ENCODE measurements around the gene UBAC1.

DNA sequence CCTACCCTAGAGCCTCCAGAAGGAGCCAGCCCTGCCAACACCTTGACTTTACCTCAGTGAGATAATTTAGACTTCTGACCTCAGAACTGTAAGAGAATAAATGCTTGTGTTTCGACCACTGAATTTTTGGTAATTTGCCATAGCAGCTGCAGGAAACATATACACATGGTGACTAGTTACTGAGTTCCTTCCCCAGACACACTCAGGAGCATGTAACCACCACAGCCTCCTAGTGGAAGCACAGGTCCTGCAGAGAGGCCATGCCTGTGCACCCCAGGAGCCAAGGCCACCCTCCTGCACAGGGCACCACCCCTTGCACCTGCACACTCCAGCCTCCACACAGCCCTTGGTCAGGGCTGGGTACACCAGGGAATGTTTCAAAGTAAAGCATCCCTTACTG is 46.3 kb downstream of the UBAC1 start:
- TF ChIP-seq POLR2A (IDR thresholded peaks at IDR 0.05) (no peak), POLR2AphosphoS5 (IDR thresholded peaks at IDR 0.05; ENCODE audit: insufficient read depth in 1 of 2, low read depth in 1 of 2) (no peak)
- TF ChIP-seq, protein P1, sequence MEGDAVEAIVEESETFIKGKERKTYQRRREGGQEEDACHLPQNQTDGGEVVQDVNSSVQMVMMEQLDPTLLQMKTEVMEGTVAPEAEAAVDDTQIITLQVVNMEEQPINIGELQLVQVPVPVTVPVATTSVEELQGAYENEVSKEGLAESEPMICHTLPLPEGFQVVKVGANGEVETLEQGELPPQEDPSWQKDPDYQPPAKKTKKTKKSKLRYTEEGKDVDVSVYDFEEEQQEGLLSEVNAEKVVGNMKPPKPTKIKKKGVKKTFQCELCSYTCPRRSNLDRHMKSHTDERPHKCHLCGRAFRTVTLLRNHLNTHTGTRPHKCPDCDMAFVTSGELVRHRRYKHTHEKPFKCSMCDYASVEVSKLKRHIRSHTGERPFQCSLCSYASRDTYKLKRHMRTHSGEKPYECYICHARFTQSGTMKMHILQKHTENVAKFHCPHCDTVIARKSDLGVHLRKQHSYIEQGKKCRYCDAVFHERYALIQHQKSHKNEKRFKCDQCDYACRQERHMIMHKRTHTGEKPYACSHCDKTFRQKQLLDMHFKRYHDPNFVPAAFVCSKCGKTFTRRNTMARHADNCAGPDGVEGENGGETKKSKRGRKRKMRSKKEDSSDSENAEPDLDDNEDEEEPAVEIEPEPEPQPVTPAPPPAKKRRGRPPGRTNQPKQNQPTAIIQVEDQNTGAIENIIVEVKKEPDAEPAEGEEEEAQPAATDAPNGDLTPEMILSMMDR (IDR thresholded peaks at IDR 0.05), result no peak

Data from vagina (tissue), 2 donors.